Loucy (cell line): Measurements from ENCODE around the gene CLTCL1.
"Not testable (repeated sequence)": the region's sequence is repeated elsewhere in the genome, so short reads cannot be mapped to it uniquely, and the experiment has no call there.

Source experiments
- H2AFZ ChIP-seq: fragments of 200-600 bp; sonication (generic); 2 replicates; pipeline ENCODE4 v1.6.0; 2016; ENCODE audit warnings: antibody characterized with exemption, mild to moderate bottlenecking, low read length, moderate library complexity
- H3F3A ChIP-seq: fragments of 200-600 bp; 2 replicates; pipeline ENCODE4 v1.6.0; 2016; ENCODE audit warnings: antibody characterized with exemption, low read depth, mild to moderate bottlenecking
- H3K27me3 ChIP-seq: fragments of 200-600 bp; sonication (generic); 2 replicates; pipeline ENCODE4 v1.6.1; 2014; ENCODE audit warnings: low read length, mild to moderate bottlenecking; ENCODE audit not compliant: insufficient read depth, poor library complexity, severe bottlenecking
- H3K36me3 ChIP-seq: fragments of 200-600 bp; sonication (generic); 2 replicates; pipeline ENCODE4 v1.6.1; 2016; ENCODE audit warnings: low read length; ENCODE audit not compliant: insufficient read depth
- H3K4me1 ChIP-seq: fragments of 200-600 bp; sonication (generic); 2 replicates; pipeline ENCODE4 v1.5.1; 2014; ENCODE audit warnings: low read length, mild to moderate bottlenecking; ENCODE audit not compliant: insufficient read depth, poor library complexity, severe bottlenecking
- H3K4me2 ChIP-seq: fragments of 200-600 bp; sonication (generic); 2 replicates; pipeline ENCODE4 v1.6.0; 2014; ENCODE audit warnings: antibody characterized with exemption, low read length, low read depth, mild to moderate bottlenecking; ENCODE audit not compliant: poor library complexity, severe bottlenecking
- H3K4me3 ChIP-seq: fragments of 200-600 bp; sonication (generic); 2 replicates; pipeline ENCODE4 v1.5.1; 2014; ENCODE audit warnings: low read length, mild to moderate bottlenecking, mixed read lengths; ENCODE audit not compliant: poor library complexity, severe bottlenecking
- H3K79me2 ChIP-seq: fragments of 200-600 bp; sonication (generic); 2 replicates; pipeline ENCODE4 v1.6.1; 2014; ENCODE audit warnings: low read length; ENCODE audit not compliant: insufficient read depth
- H3K9ac ChIP-seq: fragments of 200-600 bp; sonication (generic); 2 replicates; pipeline ENCODE4 v1.6.0; 2014; ENCODE audit warnings: mild to moderate bottlenecking, low read depth, low read length, moderate library complexity; ENCODE audit not compliant: poor library complexity, severe bottlenecking
- H3K9me2 ChIP-seq: fragments of 200-600 bp; sonication (generic); replicated peaks from 2 replicates; pipeline ENCODE4 v1.6.1; 2016; ENCODE audit warnings: low read depth, low read length, mixed read lengths
- H3K9me3 ChIP-seq: fragments of 200-600 bp; sonication (generic); 2 replicates; pipeline ENCODE4 v1.6.1; 2014; ENCODE audit warnings: mild to moderate bottlenecking, antibody characterized with exemption, low read length, low read depth; ENCODE audit not compliant: insufficient read depth
- H4K20me1 ChIP-seq: fragments of 200-600 bp; sonication (generic); 2 replicates; pipeline ENCODE4 v1.6.0; 2014; ENCODE audit warnings: antibody characterized with exemption, low read length, mild to moderate bottlenecking; ENCODE audit not compliant: insufficient read depth, poor library complexity, severe bottlenecking
- EZH2phosphoT487 ChIP-seq: fragments of 200-600 bp; IDR thresholded peaks from 2 replicates; pipeline ENCODE4 v1.6.1; 2018; ENCODE audit warnings: antibody characterized with exemption, mild to moderate bottlenecking, moderate library complexity, borderline replicate concordance
- TF ChIP-seq, protein P1 (sequence below): fragments of 200-600 bp; sonication (generic); conservative IDR thresholded peaks from 2 replicates; pipeline ENCODE4 v1.5.1; 2014; ENCODE audit warnings: mild to moderate bottlenecking, antibody characterized with exemption, low read length

CLTCL1 gene

DNA sequence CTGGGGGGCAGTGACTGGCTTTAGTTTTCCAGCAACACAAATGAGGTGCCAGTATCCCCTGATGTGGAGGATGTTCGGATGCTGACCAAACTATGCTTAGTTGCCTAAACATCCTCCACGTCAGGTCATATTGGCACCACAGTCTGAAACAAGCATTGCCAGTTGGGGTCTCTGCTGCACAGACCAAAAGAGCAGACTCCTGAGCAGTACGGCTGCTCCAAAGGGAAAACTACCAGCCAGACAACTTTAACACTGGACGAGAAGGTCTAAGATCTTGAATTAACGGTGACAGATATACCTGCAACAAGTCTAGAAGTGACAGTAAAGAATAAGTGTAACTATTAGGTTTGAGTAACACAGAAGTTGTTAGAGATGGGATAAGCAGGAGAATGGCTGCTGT, 40.5 kb upstream of the CLTCL1 start:
- Histone ChIP-seq H3K9me2 (no peaks in the 10 kb centered on the region), H3K27me3 (no peaks in the 10 kb centered on the region), H3K4me3 (no peak overlapping the region), H3K36me3 (peaks cover 78% of the 10 kb centered on the region), H3F3A (no peaks in the 10 kb centered on the region), H2AFZ (no peak overlapping the region), H4K20me1 (no peaks in the 10 kb centered on the region), H3K4me2 (no peak overlapping the region), H3K9me3 (peaks cover 5% of the 10 kb centered on the region; the same call in 1 of the 2 replicates), H3K4me1 (no peaks in the 10 kb centered on the region), H3K79me2 (0 out of 2 replicates have a peak, but pooled peaks cover 3% of the 10 kb centered on the region), H3K9ac (no peak overlapping the region)
- TF ChIP-seq, protein P1, sequence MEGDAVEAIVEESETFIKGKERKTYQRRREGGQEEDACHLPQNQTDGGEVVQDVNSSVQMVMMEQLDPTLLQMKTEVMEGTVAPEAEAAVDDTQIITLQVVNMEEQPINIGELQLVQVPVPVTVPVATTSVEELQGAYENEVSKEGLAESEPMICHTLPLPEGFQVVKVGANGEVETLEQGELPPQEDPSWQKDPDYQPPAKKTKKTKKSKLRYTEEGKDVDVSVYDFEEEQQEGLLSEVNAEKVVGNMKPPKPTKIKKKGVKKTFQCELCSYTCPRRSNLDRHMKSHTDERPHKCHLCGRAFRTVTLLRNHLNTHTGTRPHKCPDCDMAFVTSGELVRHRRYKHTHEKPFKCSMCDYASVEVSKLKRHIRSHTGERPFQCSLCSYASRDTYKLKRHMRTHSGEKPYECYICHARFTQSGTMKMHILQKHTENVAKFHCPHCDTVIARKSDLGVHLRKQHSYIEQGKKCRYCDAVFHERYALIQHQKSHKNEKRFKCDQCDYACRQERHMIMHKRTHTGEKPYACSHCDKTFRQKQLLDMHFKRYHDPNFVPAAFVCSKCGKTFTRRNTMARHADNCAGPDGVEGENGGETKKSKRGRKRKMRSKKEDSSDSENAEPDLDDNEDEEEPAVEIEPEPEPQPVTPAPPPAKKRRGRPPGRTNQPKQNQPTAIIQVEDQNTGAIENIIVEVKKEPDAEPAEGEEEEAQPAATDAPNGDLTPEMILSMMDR, result no peak
- TF ChIP-seq EZH2phosphoT487, result no peak

DNA sequence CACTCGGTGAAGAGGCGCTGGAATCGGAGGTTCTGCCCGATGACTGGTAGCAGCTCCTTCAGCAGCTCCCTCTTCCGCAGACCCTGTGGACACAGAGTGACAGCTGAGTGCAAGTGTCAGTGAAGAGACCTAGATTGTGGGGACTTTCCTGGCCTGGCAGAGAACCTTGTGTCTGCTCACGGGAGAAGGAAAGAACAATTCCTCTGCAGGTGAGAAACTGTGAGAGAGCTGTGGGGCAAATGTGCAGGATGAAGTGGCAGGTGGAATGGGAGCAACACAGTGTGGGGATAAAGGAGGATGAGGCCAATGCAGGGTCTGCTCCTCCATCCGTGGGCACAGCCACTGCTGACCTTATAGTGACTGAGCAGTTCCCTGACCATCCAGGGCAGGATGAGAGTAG, 40.0 kb upstream of the CLTCL1 start:
- no peaks in the 10 kb centered on the region for H4K20me1 ChIP-seq
- H3K79me2 ChIP-seq, result 0 out of 2 replicates have a peak, but pooled peaks cover under 1% of the 10 kb centered on the region
- H3K36me3 ChIP-seq, result peaks cover 73% of the 10 kb centered on the region; the same call in 1 of the 2 replicates
- no peaks in the 10 kb centered on the region for H3K4me1 ChIP-seq
- no peak overlapping the region for H2AFZ ChIP-seq
- H3F3A ChIP-seq, result no peaks in the 10 kb centered on the region
- H3K4me3 ChIP-seq, result no peak overlapping the region
- H3K4me2 ChIP-seq, result no peak overlapping the region
- no peaks in the 10 kb centered on the region for H3K9me2 ChIP-seq
- H3K9ac ChIP-seq, result no peak overlapping the region
- TF ChIP-seq, protein P1, result no peak
- TF ChIP-seq EZH2phosphoT487, result no peak
- peaks cover 5% of the 10 kb centered on the region; the same call in 1 of the 2 replicates for H3K9me3 ChIP-seq
- no peaks in the 10 kb centered on the region for H3K27me3 ChIP-seq

- H3K4me2 ChIP-seq, result no peak overlapping the region
- TF ChIP-seq, protein P1, result no peak
- TF ChIP-seq EZH2phosphoT487, result no peak
- no peaks in the 10 kb centered on the region for H3K4me1 ChIP-seq
- H3K9ac ChIP-seq, result no peak overlapping the region
- peaks cover 5% of the 10 kb centered on the region; the same call in 1 of the 2 replicates for H3K9me3 ChIP-seq
- no peaks in the 10 kb centered on the region for H3K9me2 ChIP-seq
- no peaks in the 10 kb centered on the region for H4K20me1 ChIP-seq
- no peaks in the 10 kb centered on the region for H3K27me3 ChIP-seq
- no peak overlapping the region for H2AFZ ChIP-seq
- no peaks in the 10 kb centered on the region for H3K79me2 ChIP-seq
- H3K4me3 ChIP-seq, result no peak overlapping the region
- H3K36me3 ChIP-seq, result peaks cover 68% of the 10 kb centered on the region; the same call in 1 of the 2 replicates
- no peaks in the 10 kb centered on the region for H3F3A ChIP-seq
These were observed 39.4 kb upstream of the CLTCL1 start for GRCh38 chr22:19330865-19331418.

DNA sequence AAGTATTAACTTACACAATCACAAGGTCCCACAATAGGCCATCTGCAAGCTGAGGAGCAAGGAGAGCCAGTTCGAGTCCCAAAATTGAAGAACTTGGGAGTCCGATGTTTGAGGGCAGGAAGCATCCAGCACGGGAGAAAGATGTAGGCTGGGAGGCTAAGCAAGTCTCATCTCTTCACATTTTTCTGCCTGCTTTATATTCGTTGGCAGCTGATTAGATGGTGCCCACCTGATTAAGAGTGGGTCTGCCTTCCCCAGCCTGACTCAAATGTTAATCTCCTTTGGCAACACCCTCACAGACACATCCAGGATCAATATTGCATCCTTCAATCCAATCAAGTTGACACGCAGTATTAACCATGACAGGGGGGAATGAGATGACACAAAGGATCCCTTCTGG, 38.7 kb upstream of the CLTCL1 start:
- not testable (repeated sequence) for H3K4me1 ChIP-seq, H3K4me3 ChIP-seq, H3K79me2 ChIP-seq, H3K27me3 ChIP-seq, H3K9ac ChIP-seq, H3K4me2 ChIP-seq, H3F3A ChIP-seq, H3K9me2 ChIP-seq, H3K9me3 ChIP-seq, H4K20me1 ChIP-seq, H2AFZ ChIP-seq
- H3K36me3 ChIP-seq, result peaks cover 61% of the 10 kb centered on the region; the same call in 1 of the 2 replicates
